Measurements from ENCODE around the gene FLYWCH1.

Gene FLYWCH1

DNA sequence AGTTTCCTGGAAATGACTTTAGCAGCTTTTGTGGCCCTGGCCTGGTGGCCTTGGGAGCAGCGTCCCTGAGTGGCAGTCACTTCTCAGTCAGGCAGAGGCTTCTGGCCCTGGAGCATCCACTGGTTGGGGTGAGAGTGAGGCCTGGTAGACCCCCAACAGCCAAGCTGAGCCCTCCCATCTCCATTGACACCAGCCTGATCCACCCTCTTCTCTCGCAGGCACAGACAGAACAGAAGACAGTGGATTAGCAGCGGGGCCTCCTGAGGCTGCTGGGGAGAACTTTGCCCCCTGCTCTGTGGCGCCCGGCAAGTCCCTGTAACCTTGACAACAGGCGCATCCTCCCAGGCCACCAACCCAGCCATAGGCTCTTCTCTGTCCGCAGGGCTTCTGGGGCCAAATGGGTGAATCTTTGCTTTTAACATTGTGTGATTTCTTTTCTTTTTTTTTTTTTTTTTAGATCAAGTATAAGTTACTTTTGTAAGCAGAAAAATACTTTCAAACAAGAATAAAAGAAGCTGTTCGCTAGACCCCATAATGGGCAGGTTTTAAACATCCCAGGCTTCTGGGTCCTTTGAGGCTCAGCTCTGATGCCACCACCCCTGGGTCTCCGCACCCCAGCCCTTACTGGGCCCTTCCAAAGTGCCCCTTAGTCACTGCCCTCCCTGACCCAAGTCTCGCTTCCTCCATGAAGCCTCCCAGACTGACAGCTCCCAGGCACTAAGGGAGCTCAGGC lies 12.7 kb upstream of the FLYWCH1 start:
- TF ChIP-seq NFRKB (IDR thresholded peaks at IDR 0.05) = no peak
- no peak for TF ChIP-seq SUZ12 (IDR thresholded peaks at IDR 0.05)
- TF ChIP-seq ARNT (IDR thresholded peaks at IDR 0.05) = no peak
- no peak for TF ChIP-seq TARDBP (IDR thresholded peaks at IDR 0.05)
- no peak for TF ChIP-seq FOXA1 (IDR thresholded peaks at IDR 0.05)
- TF ChIP-seq SP1 (IDR thresholded peaks at IDR 0.05) = no peak
- no peak for TF ChIP-seq FOXM1 (IDR thresholded peaks at IDR 0.05; ENCODE audit: borderline replicate concordance)
- no peak for TF ChIP-seq HDGF (IDR thresholded peaks at IDR 0.05; ENCODE audit: borderline replicate concordance)
- no peak for TF ChIP-seq ELF4 (IDR thresholded peaks at IDR 0.05)
- no peak for TF ChIP-seq L3MBTL2 (conservative IDR thresholded peaks at IDR 0.05)
- TF ChIP-seq BHLHE40 (IDR thresholded peaks at IDR 0.05; ENCODE audit: borderline replicate concordance) = no peak
- no peak for TF ChIP-seq ZNF384 (IDR thresholded peaks at IDR 0.05)
- no peak for TF ChIP-seq FOXK2 (IDR thresholded peaks at IDR 0.05)
- TF ChIP-seq LEF1 (IDR thresholded peaks at IDR 0.05; ENCODE audit: borderline replicate concordance) = no peak
- TF ChIP-seq, protein P1, sequence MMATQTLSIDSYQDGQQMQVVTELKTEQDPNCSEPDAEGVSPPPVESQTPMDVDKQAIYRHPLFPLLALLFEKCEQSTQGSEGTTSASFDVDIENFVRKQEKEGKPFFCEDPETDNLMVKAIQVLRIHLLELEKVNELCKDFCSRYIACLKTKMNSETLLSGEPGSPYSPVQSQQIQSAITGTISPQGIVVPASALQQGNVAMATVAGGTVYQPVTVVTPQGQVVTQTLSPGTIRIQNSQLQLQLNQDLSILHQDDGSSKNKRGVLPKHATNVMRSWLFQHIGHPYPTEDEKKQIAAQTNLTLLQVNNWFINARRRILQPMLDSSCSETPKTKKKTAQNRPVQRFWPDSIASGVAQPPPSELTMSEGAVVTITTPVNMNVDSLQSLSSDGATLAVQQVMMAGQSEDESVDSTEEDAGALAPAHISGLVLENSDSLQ (IDR thresholded peaks at IDR 0.05) = no peak
- no peak for TF ChIP-seq CTBP1 (IDR thresholded peaks at IDR 0.05; ENCODE audit: borderline replicate concordance)
- ChIA-PET POLR2A (interaction anchor here (1.1 to 1.3 kb wide), 2 partner anchors 16 to 31 kb away, joined by 3 to 4 read pairs; partner anchors contain the start of gene FLYWCH2), CTCF (no interaction called here)
- DNase-seq (ENCODE audit: extremely low spot score) = no peak

- DNase-seq (ENCODE audit: extremely low spot score) = no peak
- POLR2A ChIA-PET = interaction anchor here (1.1 kb wide), 1 partner anchor 17 kb away, joined by 4 read pairs; the partner anchor contains the start of gene FLYWCH2
- no peak for TF ChIP-seq ZNF384 (IDR thresholded peaks at IDR 0.05)
- no peak for TF ChIP-seq ELF4 (IDR thresholded peaks at IDR 0.05)
- TF ChIP-seq SP1 (IDR thresholded peaks at IDR 0.05) = no peak
- TF ChIP-seq L3MBTL2 (conservative IDR thresholded peaks at IDR 0.05) = no peak
- TF ChIP-seq BHLHE40 (IDR thresholded peaks at IDR 0.05; ENCODE audit: borderline replicate concordance) = no peak
- TF ChIP-seq, protein P1 (IDR thresholded peaks at IDR 0.05) = no peak
- TF ChIP-seq NFRKB (IDR thresholded peaks at IDR 0.05) = no peak
- TF ChIP-seq SUZ12 (IDR thresholded peaks at IDR 0.05) = no peak
- no peak for TF ChIP-seq TARDBP (IDR thresholded peaks at IDR 0.05)
- no peak for TF ChIP-seq FOXM1 (IDR thresholded peaks at IDR 0.05; ENCODE audit: borderline replicate concordance)
- TF ChIP-seq FOXK2 (IDR thresholded peaks at IDR 0.05) = no peak
- no peak for TF ChIP-seq FOXA1 (IDR thresholded peaks at IDR 0.05)
- no peak for TF ChIP-seq CTBP1 (IDR thresholded peaks at IDR 0.05; ENCODE audit: borderline replicate concordance)
- TF ChIP-seq ARNT (IDR thresholded peaks at IDR 0.05) = no peak
- TF ChIP-seq LEF1 (IDR thresholded peaks at IDR 0.05; ENCODE audit: borderline replicate concordance) = no peak
- no peak for TF ChIP-seq HDGF (IDR thresholded peaks at IDR 0.05; ENCODE audit: borderline replicate concordance)
- CTCF ChIA-PET = no interaction called here
Measured at GRCh38 chr16:2899564-2900072, 12.1 kb upstream of the FLYWCH1 start.

DNA sequence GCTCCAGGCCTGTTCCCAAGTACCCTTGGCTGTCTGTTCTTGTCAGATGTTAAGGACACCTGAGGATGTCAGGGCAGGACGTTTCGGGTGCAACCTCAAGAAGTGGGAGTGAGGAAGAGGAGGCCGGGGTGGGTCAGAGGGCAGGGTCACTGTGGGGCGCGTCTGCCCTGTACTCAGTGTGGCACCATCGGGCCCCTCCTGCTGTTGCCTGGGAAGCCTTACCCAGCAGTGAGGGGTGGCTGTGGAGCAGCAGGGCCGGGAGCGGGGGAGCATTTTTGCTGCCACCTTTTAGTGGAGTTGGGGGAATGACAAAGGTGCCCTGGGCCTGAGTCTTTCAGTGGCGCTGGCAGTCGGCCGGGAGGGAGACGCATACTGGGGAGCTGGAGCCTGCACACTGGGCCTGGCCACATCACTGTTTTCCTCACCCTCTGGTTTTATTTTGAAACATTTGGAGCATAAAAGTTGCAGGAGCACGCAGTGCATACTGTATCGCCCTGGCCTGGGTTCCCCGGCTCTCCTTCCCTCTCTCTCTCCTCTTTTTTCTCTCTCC lies 11.1 kb upstream of the FLYWCH1 start:
- DNase-seq (ENCODE audit: extremely low spot score) = no peak
- ChIA-PET POLR2A (no interaction called here), CTCF (interaction anchor here (0.6 kb wide), 1 partner anchor 30 kb away, joined by 3 read pairs; no protein-coding TSS in a partner anchor)
- TF ChIP-seq ARNT (IDR thresholded peaks at IDR 0.05) (no peak), FOXM1 (IDR thresholded peaks at IDR 0.05; ENCODE audit: borderline replicate concordance) (no peak), LEF1 (IDR thresholded peaks at IDR 0.05; ENCODE audit: borderline replicate concordance) (no peak), HDGF (IDR thresholded peaks at IDR 0.05; ENCODE audit: borderline replicate concordance) (no peak), NFRKB (IDR thresholded peaks at IDR 0.05) (no peak), L3MBTL2 (conservative IDR thresholded peaks at IDR 0.05) (no peak), FOXA1 (IDR thresholded peaks at IDR 0.05) (no peak), TARDBP (IDR thresholded peaks at IDR 0.05) (no peak), SUZ12 (IDR thresholded peaks at IDR 0.05) (no peak), BHLHE40 (IDR thresholded peaks at IDR 0.05; ENCODE audit: borderline replicate concordance) (no peak), ELF4 (IDR thresholded peaks at IDR 0.05) (no peak), CTBP1 (IDR thresholded peaks at IDR 0.05; ENCODE audit: borderline replicate concordance) (no peak), FOXK2 (IDR thresholded peaks at IDR 0.05) (no peak)
- TF ChIP-seq, protein P1 (IDR thresholded peaks at IDR 0.05) = no peak

GRCh38 chr16:2902337-2903130 lies 9.2 kb upstream of the FLYWCH1 start:
- ChIA-PET CTCF (interaction anchor here (0.6 to 1.7 kb wide), 5 partner anchors 9 to 35 kb away, joined by 3 to 6 read pairs (median 4); partner anchors contain the start of genes FLYWCH1 and FLYWCH2), POLR2A (interaction anchor here (0.9 to 2.2 kb wide), 2 partner anchors 12 to 20 kb away, joined by 3 to 9 read pairs; partner anchors contain the start of gene FLYWCH2)
- no peak for DNase-seq (ENCODE audit: extremely low spot score)
- TF ChIP-seq L3MBTL2 (conservative IDR thresholded peaks at IDR 0.05) (no peak), ELF4 (IDR thresholded peaks at IDR 0.05) (no peak), ZNF384 (IDR thresholded peaks at IDR 0.05) (no peak), FOXK2 (IDR thresholded peaks at IDR 0.05) (no peak), CTBP1 (IDR thresholded peaks at IDR 0.05; ENCODE audit: borderline replicate concordance) (no peak), SP1 (IDR thresholded peaks at IDR 0.05) (no peak), LEF1 (IDR thresholded peaks at IDR 0.05; ENCODE audit: borderline replicate concordance) (no peak), FOXA1 (IDR thresholded peaks at IDR 0.05) (no peak), SUZ12 (IDR thresholded peaks at IDR 0.05) (no peak), ARNT (IDR thresholded peaks at IDR 0.05) (no peak), HDGF (IDR thresholded peaks at IDR 0.05; ENCODE audit: borderline replicate concordance) (no peak), FOXM1 (IDR thresholded peaks at IDR 0.05; ENCODE audit: borderline replicate concordance) (no peak), NFRKB (IDR thresholded peaks at IDR 0.05) (no peak), BHLHE40 (IDR thresholded peaks at IDR 0.05; ENCODE audit: borderline replicate concordance) (no peak), TARDBP (IDR thresholded peaks at IDR 0.05) (no peak)
- TF ChIP-seq, protein P1 (IDR thresholded peaks at IDR 0.05) = no peak
